SK-N-SH (cell line): ENCODE measurements around the gene ERI3.

Source experiments
- EP300 ChIP-seq, 2 experiments: IDR thresholded peaks; 2 replicates each; pipeline versions ENCODE4 v1.4.0 to v1.6.1; 2012; ENCODE audit warnings: borderline replicate concordance in 1 of 2, low read depth in 1 of 2, low read length in 1 of 2
- EZH2phosphoT487 ChIP-seq: fragments of 200-600 bp; sonication (generic); IDR thresholded peaks from 2 replicates; pipeline ENCODE4 v1.6.1; 2017; ENCODE audit warnings: low read depth, mixed run types, mild to moderate bottlenecking, antibody characterized with exemption, moderate library complexity, borderline replicate concordance
- MAX ChIP-seq: IDR thresholded peaks from 2 replicates; pipeline ENCODE4 v1.4.0; 2012; ENCODE audit warnings: low read depth
- NFIC ChIP-seq: IDR thresholded peaks from 2 replicates; pipeline ENCODE4 v1.4.0; 2012; ENCODE audit warnings: borderline replicate concordance
- ZBTB33 ChIP-seq: IDR thresholded peaks from 2 replicates; pipeline ENCODE4 v1.4.0; 2012; ENCODE audit warnings: low read depth, borderline replicate concordance
- TF ChIP-seq, protein P1 (sequence below): fragments of 200-600 bp; sonication (generic); IDR thresholded peaks from 2 replicates; pipeline ENCODE4 v1.6.1; 2017; ENCODE audit warnings: antibody characterized with exemption, mild to moderate bottlenecking, moderate library complexity

DNA sequence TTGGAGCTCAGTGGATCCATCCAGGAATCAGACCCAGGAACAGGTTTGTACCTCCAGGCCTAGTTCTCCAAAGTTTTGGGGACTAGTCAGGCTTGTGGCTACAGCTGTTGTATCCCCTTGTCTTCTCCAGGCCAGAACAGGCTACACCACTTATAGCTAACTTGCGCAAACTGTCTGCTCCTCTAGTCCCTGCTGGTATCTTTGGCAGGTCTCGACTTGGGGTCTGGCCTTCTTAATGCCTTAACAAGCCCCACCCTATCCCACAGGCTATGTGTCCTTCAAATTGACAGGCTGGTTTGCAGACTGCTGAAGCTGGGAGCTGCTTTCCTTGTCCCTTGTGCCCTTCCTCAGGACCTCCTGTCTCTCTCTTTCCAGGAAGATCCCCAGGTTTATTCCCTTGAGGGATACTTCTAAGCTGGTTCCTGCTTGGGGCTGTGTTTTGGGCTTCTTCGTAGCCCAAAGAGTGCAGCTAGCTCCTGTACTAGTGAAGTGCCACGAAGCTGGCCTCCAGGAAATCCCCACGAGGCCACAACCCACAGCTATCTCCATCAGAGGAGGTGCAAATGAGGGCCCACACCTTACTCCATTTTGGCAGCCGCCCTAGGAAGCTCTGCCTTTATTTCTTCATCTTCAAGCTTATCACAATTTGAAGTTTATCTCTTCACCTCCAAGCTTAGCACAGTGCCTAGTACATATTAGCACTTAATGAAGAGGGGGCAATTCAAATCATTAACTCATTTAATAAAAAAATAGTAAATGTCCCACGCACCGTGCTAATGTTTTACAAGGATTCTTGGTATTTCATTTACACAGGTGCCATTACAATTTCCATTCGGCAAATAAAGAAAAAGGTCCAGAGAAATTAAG lies 142.5 kb downstream of the ERI3 start:
- TF ChIP-seq, protein P1, sequence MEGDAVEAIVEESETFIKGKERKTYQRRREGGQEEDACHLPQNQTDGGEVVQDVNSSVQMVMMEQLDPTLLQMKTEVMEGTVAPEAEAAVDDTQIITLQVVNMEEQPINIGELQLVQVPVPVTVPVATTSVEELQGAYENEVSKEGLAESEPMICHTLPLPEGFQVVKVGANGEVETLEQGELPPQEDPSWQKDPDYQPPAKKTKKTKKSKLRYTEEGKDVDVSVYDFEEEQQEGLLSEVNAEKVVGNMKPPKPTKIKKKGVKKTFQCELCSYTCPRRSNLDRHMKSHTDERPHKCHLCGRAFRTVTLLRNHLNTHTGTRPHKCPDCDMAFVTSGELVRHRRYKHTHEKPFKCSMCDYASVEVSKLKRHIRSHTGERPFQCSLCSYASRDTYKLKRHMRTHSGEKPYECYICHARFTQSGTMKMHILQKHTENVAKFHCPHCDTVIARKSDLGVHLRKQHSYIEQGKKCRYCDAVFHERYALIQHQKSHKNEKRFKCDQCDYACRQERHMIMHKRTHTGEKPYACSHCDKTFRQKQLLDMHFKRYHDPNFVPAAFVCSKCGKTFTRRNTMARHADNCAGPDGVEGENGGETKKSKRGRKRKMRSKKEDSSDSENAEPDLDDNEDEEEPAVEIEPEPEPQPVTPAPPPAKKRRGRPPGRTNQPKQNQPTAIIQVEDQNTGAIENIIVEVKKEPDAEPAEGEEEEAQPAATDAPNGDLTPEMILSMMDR: no peak
- no peak for TF ChIP-seq ZBTB33
- no peak for TF ChIP-seq EP300 (IDR thresholded peaks at IDR 0.05; ENCODE audit: borderline replicate concordance in 1 of 2, low read depth in 1 of 2, low read length in 1 of 2)
- TF ChIP-seq MAX: no peak
- TF ChIP-seq EZH2phosphoT487: no peak
- no peak for TF ChIP-seq NFIC
